Measurements from ENCODE around the gene LRRC4C. TPM values are rescaled to one million over a fixed set of nuclear protein-coding genes. Genes with fewer than 3 reads are reported as not detected.
A peak's percentile ranks its signal among the peaks of the same experiment; 100 is the strongest.

LRRC4C gene
- total RNA-seq, 4 donors from 2014 or later, result 0.40 to 1.7 TPM; not detected in 2

DNA sequence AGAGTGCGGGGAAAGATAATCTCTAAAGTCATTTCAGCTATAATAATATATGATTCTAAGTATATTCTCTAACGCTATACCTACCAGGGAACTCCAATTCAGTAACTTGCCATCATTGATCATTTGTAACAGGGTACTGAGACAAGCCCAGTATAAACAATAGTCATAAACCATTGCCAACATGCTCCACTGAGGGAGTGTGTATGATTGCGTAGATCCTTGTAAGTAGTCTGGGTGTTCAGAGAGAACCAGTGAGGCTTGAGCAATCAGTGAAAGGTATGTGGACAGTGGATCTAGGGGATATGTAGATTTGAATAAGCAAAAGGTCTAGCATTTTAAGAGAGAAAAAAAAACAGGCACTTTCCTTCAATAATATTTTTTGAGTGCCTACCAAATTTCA lies 1326.0 kb downstream of the LRRC4C start:
- no peak for DNase-seq
- no peaks in the 10 kb centered on the region for H3K9me3 ChIP-seq
- no peak overlapping the region for H3K4me3 ChIP-seq
- no peaks in the 10 kb centered on the region for H3K27me3 ChIP-seq
- no peak overlapping the region for H3K27ac ChIP-seq
- no peaks in the 10 kb centered on the region for H3K4me1 ChIP-seq
- TF ChIP-seq POLR2A (IDR thresholded peaks at IDR 0.05), result no peak
- no peak for TF ChIP-seq CTCF (IDR thresholded peaks at IDR 0.05)
- no peaks in the 10 kb centered on the region for H3K36me3 ChIP-seq

DNA sequence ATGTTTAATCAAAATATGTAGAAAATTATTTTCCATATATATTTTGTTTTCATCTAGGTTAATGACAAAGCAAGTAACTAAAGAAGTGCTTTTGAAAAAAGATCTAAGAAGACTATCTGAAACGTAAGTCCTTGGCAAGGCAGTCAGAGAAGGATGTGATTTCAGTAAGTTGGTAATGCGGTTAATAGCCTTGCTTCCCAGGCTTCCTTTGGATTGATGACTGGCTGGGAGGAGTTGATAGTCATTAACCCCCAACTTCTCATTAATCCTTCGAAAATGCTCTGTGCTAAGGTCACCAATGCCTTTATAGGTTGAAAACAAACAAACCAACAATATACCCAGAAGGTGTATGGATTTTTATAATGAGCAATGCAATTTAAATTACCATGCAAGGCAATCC lies 1326.5 kb downstream of the LRRC4C start:
- TF ChIP-seq CTCF (IDR thresholded peaks at IDR 0.05) (no peak), POLR2A (IDR thresholded peaks at IDR 0.05) (no peak)
- DNase-seq, result no peak
- Histone ChIP-seq H3K9me3 (no peaks in the 10 kb centered on the region), H3K4me3 (no peak overlapping the region), H3K4me1 (no peaks in the 10 kb centered on the region), H3K27me3 (no peaks in the 10 kb centered on the region), H3K36me3 (no peaks in the 10 kb centered on the region), H3K27ac (no peak overlapping the region)

- Histone ChIP-seq H3K4me1 (no peaks in the 10 kb centered on the region), H3K9me3 (no peaks in the 10 kb centered on the region), H3K27ac (no peak overlapping the region), H3K4me3 (no peak overlapping the region), H3K36me3 (no peaks in the 10 kb centered on the region), H3K27me3 (no peaks in the 10 kb centered on the region)
- no peak for TF ChIP-seq CTCF (IDR thresholded peaks at IDR 0.05)
- TF ChIP-seq POLR2A (IDR thresholded peaks at IDR 0.05), result no peak
- DNase-seq, result no peak
Observed at GRCh38 chr11:40130427-40130826, 1329.0 kb downstream of the LRRC4C start.

DNA sequence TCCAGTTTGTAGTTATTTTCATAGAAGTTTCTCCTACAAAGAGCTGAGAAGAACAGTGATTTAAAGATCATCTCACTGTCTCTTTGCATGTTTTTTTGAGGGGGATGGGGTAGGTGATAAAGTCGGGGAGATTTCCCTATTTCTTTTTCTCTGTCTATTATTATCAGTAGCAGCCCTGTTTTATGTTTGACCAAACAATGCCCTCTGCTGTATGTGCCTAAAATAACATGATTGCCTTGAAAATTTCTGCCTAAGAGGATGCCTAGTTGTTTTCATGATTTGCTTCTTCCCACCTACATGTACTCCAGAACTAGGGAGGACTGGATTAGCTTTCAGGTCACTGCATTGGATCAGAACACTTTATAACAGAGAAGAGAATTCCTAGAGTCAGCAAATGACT lies 1330.2 kb downstream of the LRRC4C start:
- Histone ChIP-seq H3K27ac (no peak overlapping the region), H3K4me1 (no peaks in the 10 kb centered on the region), H3K4me3 (no peak overlapping the region), H3K9me3 (no peaks in the 10 kb centered on the region), H3K36me3 (no peaks in the 10 kb centered on the region), H3K27me3 (no peaks in the 10 kb centered on the region)
- DNase-seq, result no peak
- TF ChIP-seq CTCF (IDR thresholded peaks at IDR 0.05) (no peak), POLR2A (IDR thresholded peaks at IDR 0.05) (no peak)

GRCh38 chr11:40125054-40125453 lies 1334.4 kb downstream of the LRRC4C start:
- no peaks in the 10 kb centered on the region for H3K36me3 ChIP-seq
- no peak overlapping the region for H3K4me3 ChIP-seq
- TF ChIP-seq CTCF (IDR thresholded peaks at IDR 0.05) (peak in 3 of 6 experiments; percentile 16 to 43 (median 18)), POLR2A (IDR thresholded peaks at IDR 0.05) (no peak)
- no peaks in the 10 kb centered on the region for H3K4me1 ChIP-seq
- no peaks in the 10 kb centered on the region for H3K9me3 ChIP-seq
- DNase-seq, result no peak
- H3K27ac ChIP-seq, result no peak overlapping the region
- H3K27me3 ChIP-seq, result no peaks in the 10 kb centered on the region

DNA sequence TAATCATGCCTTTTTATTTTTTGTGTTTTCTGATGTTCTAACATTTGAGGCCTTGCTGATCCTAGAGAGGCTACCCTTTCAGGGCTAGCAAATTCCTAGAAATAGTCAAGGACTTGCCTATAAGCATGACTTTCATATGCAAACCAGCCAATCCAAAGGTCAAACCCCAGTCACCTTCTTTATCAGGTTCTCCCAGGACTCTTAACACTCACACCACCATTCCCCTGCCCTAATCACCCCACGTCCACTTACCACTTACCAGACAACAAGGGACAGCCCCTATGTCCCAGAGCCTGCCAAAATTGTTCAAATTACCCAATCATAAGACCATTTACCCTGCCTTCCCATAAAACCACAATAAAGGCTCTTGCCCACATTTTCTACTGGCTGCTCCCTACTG lies 1339.8 kb downstream of the LRRC4C start:
- H3K36me3 ChIP-seq, result no peaks in the 10 kb centered on the region
- H3K9me3 ChIP-seq, result no peaks in the 10 kb centered on the region
- TF ChIP-seq CTCF (IDR thresholded peaks at IDR 0.05), result no peak
- no peak for TF ChIP-seq POLR2A (IDR thresholded peaks at IDR 0.05)
- no peak for DNase-seq
- H3K4me1 ChIP-seq, result no peaks in the 10 kb centered on the region
- no peaks in the 10 kb centered on the region for H3K27me3 ChIP-seq
- no peak overlapping the region for H3K4me3 ChIP-seq
- H3K27ac ChIP-seq, result no peak overlapping the region

Data from Peyer's patch (tissue), 4 donors.